Measurements from ENCODE around the gene SLC2A1.

The SLC2A1 gene

GRCh38 chr1:42940851-42941639 lies 17.6 kb downstream of the SLC2A1 start:
- DNase-seq = peak; percentile 53

- DNase-seq = no peak
These were observed 19.7 kb downstream of the SLC2A1 start for GRCh38 chr1:42938645-42939615.

- DNase-seq = no peak
These were observed 20.6 kb downstream of the SLC2A1 start for GRCh38 chr1:42937836-42938644.

- DNase-seq = no peak
These were observed 21.4 kb downstream of the SLC2A1 start for GRCh38 chr1:42937141-42937696.

- no peak for DNase-seq
These were observed 22.2 kb downstream of the SLC2A1 start for GRCh38 chr1:42936309-42937078.

- DNase-seq = no peak
These were observed 22.7 kb downstream of the SLC2A1 start for GRCh38 chr1:42935971-42936308.

GRCh38 chr1:42935313-42935895 lies 23.3 kb downstream of the SLC2A1 start:
- DNase-seq = no peak

- no peak for DNase-seq
These were observed 23.9 kb downstream of the SLC2A1 start for GRCh38 chr1:42934541-42935312.

- no peak for DNase-seq
These were observed 24.8 kb downstream of the SLC2A1 start for GRCh38 chr1:42933610-42934491.

GRCh38 chr1:42933060-42933586 lies 25.5 kb downstream of the SLC2A1 start:
- DNase-seq = no peak

GRCh38 chr1:42932442-42932941 lies 26.2 kb downstream of the SLC2A1 start:
- no peak for DNase-seq

GRCh38 chr1:42931911-42932422 lies 26.7 kb downstream of the SLC2A1 start:
- peak; percentile 45 for DNase-seq

- no peak for DNase-seq
These were observed 27.5 kb downstream of the SLC2A1 start for GRCh38 chr1:42931108-42931539.

- DNase-seq = no peak
These were observed 28.2 kb downstream of the SLC2A1 start for GRCh38 chr1:42930178-42931107.

GRCh38 chr1:42929434-42930177 lies 29.1 kb downstream of the SLC2A1 start:
- DNase-seq = no peak

GRCh38 chr1:42928859-42929258 lies 29.8 kb downstream of the SLC2A1 start:
- DNase-seq = no peak

GRCh38 chr1:42927920-42928505 lies 30.7 kb downstream of the SLC2A1 start:
- no peak for DNase-seq
